Endothelial cell of umbilical vein (primary cell): ENCODE results near the gene QRFP. TPM values are rescaled to one million over a fixed set of nuclear protein-coding genes. Genes with fewer than 3 reads are reported as not detected.

Experiments
- BruUV-seq: library from RNA; stranded (reverse); fragments of 400-500 nt; replicated peaks from 2 replicates; lab custom pipeline; 2021; lab: Mats Ljungman, UMichigan
- CTCF ChIA-PET: fragments of 300-600, 350-600 bp; sonication (Branson Sonifier 250); formaldehyde crosslinking; loops from one replicate; lab custom pipeline; 2021; ENCODE audit warnings: antibody characterized with exemption, inconsistent platforms; lab: Charles Lee
- POLR2A ChIA-PET: fragments of 300-600, 350-600 bp; sonication (Branson Sonifier 250); formaldehyde crosslinking; loops from one replicate; lab custom pipeline; 2021; ENCODE audit warnings: antibody characterized with exemption, inconsistent platforms; lab: Charles Lee
- DNase-seq: peaks from one replicate; pipeline ENCODE4 v3.0.0-alpha.2; 2011; ENCODE audit warnings: low read depth, low spot score
- FAIRE-seq: peaks from 2 replicates; lab custom pipeline; 2011; peaks lifted over from hg19 to GRCh38; lab: Jason Lieb, UNC
- H2AFZ ChIP-seq: 2 replicates; pipeline ENCODE4 v1.6.0; 2012; ENCODE audit warnings: low read depth, low read length, control low read depth, inconsistent platforms
- H3K27ac ChIP-seq: 2 replicates; pipeline ENCODE4 v1.5.1; 2011; ENCODE audit warnings: low read depth, mild to moderate bottlenecking, control low read depth, low read length, moderate library complexity; ENCODE audit not compliant: insufficient read depth
- H3K27me3 ChIP-seq, 2 experiments: 2 replicates each; pipeline versions ENCODE4 v1.6.0 to v1.6.1; 2011; ENCODE audit warnings: low read length in 2 of 2, mixed read lengths in 1 of 2; ENCODE audit not compliant: control insufficient read depth in 2 of 2, insufficient read depth in 2 of 2
- H3K36me3 ChIP-seq, 2 experiments: 2 replicates in 1 of 2; 3 replicates in 1 of 2; pipeline ENCODE4 v1.5.1; 2011; ENCODE audit warnings: low read length in 2 of 2, mild to moderate bottlenecking in 1 of 2, moderate library complexity in 1 of 2; ENCODE audit not compliant: control insufficient read depth in 2 of 2, insufficient read depth in 2 of 2; ENCODE audit errors: extremely low read depth in 1 of 2
- H3K4me1 ChIP-seq: 3 replicates; pipeline ENCODE4 v1.5.1; 2011; ENCODE audit warnings: mild to moderate bottlenecking, low read length; ENCODE audit not compliant: control insufficient read depth, insufficient read depth; ENCODE audit errors: extremely low read depth
- H3K4me2 ChIP-seq: 2 replicates; pipeline ENCODE4 v1.6.1; 2011; ENCODE audit warnings: low read length, control low read depth, mixed read lengths; ENCODE audit not compliant: insufficient read depth
- H3K4me3 ChIP-seq, 3 experiments: fragments of 200-600 bp in 1 of 3; sonication (generic), shearing (Covaris generic) in 1 of 3; replicated peaks in 1 of 3; 2 replicates each; pipeline ENCODE4 v1.5.1; 2011 to 2016; ENCODE audit warnings: control low read depth in 3 of 3, low read length in 3 of 3, mild to moderate bottlenecking in 2 of 3, inconsistent platforms in 1 of 3, low read depth in 1 of 3, moderate library complexity in 1 of 3; ENCODE audit not compliant: insufficient read depth in 1 of 3
- H3K79me2 ChIP-seq: 2 replicates; pipeline ENCODE4 v1.6.0; 2012; ENCODE audit warnings: low read length, inconsistent platforms; ENCODE audit not compliant: control insufficient read depth, insufficient read depth
- H3K9ac ChIP-seq: replicated peaks from 2 replicates; pipeline ENCODE3; 2011; ENCODE audit warnings: low read length, control low read depth; ENCODE audit not compliant: insufficient read depth; ENCODE audit errors: extremely low read depth
- H3K9me1 ChIP-seq: replicated peaks from 3 replicates; pipeline ENCODE4 v1.6.0; 2011; ENCODE audit warnings: mild to moderate bottlenecking, low read length; ENCODE audit not compliant: control insufficient read depth, insufficient read depth; ENCODE audit errors: extremely low read depth
- H3K9me3 ChIP-seq: replicated peaks from 2 replicates; pipeline ENCODE4 v1.5.1; 2012; ENCODE audit warnings: low read length, inconsistent platforms; ENCODE audit not compliant: control insufficient read depth, insufficient read depth
- H4K20me1 ChIP-seq: replicated peaks from 2 replicates; pipeline ENCODE3; 2011; ENCODE audit warnings: mild to moderate bottlenecking, low read length; ENCODE audit not compliant: control insufficient read depth, insufficient read depth; ENCODE audit errors: extremely low read depth
- EZH2 ChIP-seq: IDR thresholded peaks from 2 replicates; pipeline ENCODE4 v1.6.1; 2012; ENCODE audit warnings: borderline replicate concordance, low read depth, mild to moderate bottlenecking, moderate library complexity, low read length, inconsistent platforms; ENCODE audit not compliant: severe bottlenecking
- FOS ChIP-seq: IDR thresholded peaks from 2 replicates; pipeline ENCODE4 v1.6.1; 2011; ENCODE audit warnings: mild to moderate bottlenecking, low read length, moderate library complexity, borderline replicate concordance; ENCODE audit not compliant: insufficient read depth
- GATA2 ChIP-seq: IDR thresholded peaks from 2 replicates; pipeline ENCODE4 v1.7.0; 2011; ENCODE audit warnings: low read depth, mild to moderate bottlenecking, moderate library complexity, mixed read lengths, low read length; ENCODE audit not compliant: insufficient read length, insufficient read depth
- JUN ChIP-seq: IDR thresholded peaks from 2 replicates; pipeline ENCODE4 v1.6.1; 2011; ENCODE audit warnings: borderline replicate concordance, low read depth; ENCODE audit not compliant: insufficient read length, insufficient read depth
- MYC ChIP-seq: IDR thresholded peaks from one replicate; pipeline ENCODE4 v1.6.1; 2011; ENCODE audit warnings: mild to moderate bottlenecking, low read depth, low read length
- POLR2A ChIP-seq: IDR thresholded peaks from 2 replicates; pipeline ENCODE4 v1.6.1; 2012; ENCODE audit warnings: low read depth, mild to moderate bottlenecking, control low read depth, low read length
- POLR2AphosphoS5 ChIP-seq: IDR thresholded peaks from 2 replicates; pipeline ENCODE4 v1.6.1; 2012; ENCODE audit warnings: low read depth, mild to moderate bottlenecking, control low read depth, low read length, moderate library complexity; ENCODE audit not compliant: insufficient read depth
- dilution Hi-C: fragments of 300-500 bp; cut with MboI; formaldehyde crosslinking; loops from one replicate; pipeline ENCODE4 v1.15.0; 2019; ENCODE audit warnings: low sequenced_read_pairs; ENCODE audit not compliant: extremely low pct_ligation_motif_present
- intact Hi-C: fragments of 100-400 bp; cut with micrococcal nuclease; formaldehyde crosslinking; loops from one replicate; pipeline ENCODE4 v1.10.0; 2022
- polyA plus RNA-seq, 4 experiments: library from polyadenylated mRNA; depleted of rRNA in 3 of 4; stranded (reverse) in 3 of 4; unstranded in 1 of 4; fragments of >200 nt; gene quantifications; 2 replicates each; pipeline versions ENCODE4 v1.2.1 to v1.2.3, GENCODE V29; 2011 to 2012; ENCODE audit warnings: missing spikeins in 1 of 4
- total RNA-seq: library from RNA; stranded (reverse); gene quantifications from 2 replicates; pipeline ENCODE4 v1.2.3, GENCODE V29; 2021
- TF ChIP-seq, protein P1 (sequence below): IDR thresholded peaks from 2 replicates; pipeline ENCODE4 v1.6.1; 2011; ENCODE audit not compliant: insufficient read depth, insufficient read length
- TF ChIP-seq, protein P2 (sequence below), 2 donors: IDR thresholded peaks; 1 replicate in 1 of 2; 2 replicates in 1 of 2; pipeline ENCODE4 v1.5.1; 2011; ENCODE audit warnings: low read length in 2 of 2, mild to moderate bottlenecking in 2 of 2, moderate library complexity in 2 of 2, control low read depth in 1 of 2, inconsistent platforms in 1 of 2, low read depth in 1 of 2; ENCODE audit not compliant: insufficient read depth in 1 of 2; ENCODE audit errors: extremely low read depth in 1 of 2

The QRFP gene
- total and polyA plus RNA-seq, 2 donors (not counting 3 experiments of a cell fraction or from before 2014, with no cell fraction given), result not detected

DNA sequence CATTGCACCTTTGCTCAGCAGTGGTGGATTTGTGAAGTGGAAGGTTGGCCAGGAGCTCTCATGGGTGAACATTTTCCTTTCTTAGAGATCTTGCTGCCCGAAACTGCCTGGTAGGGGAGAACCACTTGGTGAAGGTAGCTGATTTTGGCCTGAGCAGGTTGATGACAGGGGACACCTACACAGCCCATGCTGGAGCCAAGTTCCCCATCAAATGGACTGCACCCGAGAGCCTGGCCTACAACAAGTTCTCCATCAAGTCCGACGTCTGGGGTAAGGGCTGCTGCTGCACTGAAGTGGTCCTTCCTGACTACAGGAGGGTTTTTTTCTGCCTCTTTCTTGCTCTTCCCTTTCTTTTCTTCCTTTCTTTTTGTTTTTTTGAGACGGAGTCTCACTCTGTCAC, 21.8 kb downstream of the QRFP start:
- no peak overlapping the region for H3K9ac ChIP-seq
- no peak overlapping the region for H3K4me3 ChIP-seq
- intact Hi-C loops, result no loop called here
- no peak overlapping the region for H3K27ac ChIP-seq
- H3K9me3 ChIP-seq, result no peaks in the 10 kb centered on the region
- no peaks in the 10 kb centered on the region for H3K9me1 ChIP-seq
- dilution Hi-C loops, result loop anchor here (25.0 kb wide), 1 partner anchor 187 kb away; the partner anchor contains the start of gene EXOSC2
- no peaks in the 10 kb centered on the region for H3K27me3 ChIP-seq
- TF ChIP-seq, protein P1, sequence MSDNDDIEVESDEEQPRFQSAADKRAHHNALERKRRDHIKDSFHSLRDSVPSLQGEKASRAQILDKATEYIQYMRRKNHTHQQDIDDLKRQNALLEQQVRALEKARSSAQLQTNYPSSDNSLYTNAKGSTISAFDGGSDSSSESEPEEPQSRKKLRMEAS, result no peak
- no peak for TF ChIP-seq EZH2
- TF ChIP-seq MYC, result no peak
- TF ChIP-seq, protein P2, sequence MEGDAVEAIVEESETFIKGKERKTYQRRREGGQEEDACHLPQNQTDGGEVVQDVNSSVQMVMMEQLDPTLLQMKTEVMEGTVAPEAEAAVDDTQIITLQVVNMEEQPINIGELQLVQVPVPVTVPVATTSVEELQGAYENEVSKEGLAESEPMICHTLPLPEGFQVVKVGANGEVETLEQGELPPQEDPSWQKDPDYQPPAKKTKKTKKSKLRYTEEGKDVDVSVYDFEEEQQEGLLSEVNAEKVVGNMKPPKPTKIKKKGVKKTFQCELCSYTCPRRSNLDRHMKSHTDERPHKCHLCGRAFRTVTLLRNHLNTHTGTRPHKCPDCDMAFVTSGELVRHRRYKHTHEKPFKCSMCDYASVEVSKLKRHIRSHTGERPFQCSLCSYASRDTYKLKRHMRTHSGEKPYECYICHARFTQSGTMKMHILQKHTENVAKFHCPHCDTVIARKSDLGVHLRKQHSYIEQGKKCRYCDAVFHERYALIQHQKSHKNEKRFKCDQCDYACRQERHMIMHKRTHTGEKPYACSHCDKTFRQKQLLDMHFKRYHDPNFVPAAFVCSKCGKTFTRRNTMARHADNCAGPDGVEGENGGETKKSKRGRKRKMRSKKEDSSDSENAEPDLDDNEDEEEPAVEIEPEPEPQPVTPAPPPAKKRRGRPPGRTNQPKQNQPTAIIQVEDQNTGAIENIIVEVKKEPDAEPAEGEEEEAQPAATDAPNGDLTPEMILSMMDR (IDR thresholded peaks at IDR 0.05; ENCODE audit: extremely low read depth in 1 of 2, insufficient read depth in 1 of 2, low read depth in 1 of 2, low read length in 2 of 2), result no peak
- no peak for TF ChIP-seq POLR2A
- TF ChIP-seq GATA2, result no peak
- TF ChIP-seq JUN, result no peak
- no peak for TF ChIP-seq FOS
- no peak for TF ChIP-seq POLR2AphosphoS5
- peaks cover 44 to 56% of the 10 kb centered on the region in 2 experiments for H3K36me3 ChIP-seq
- CTCF ChIA-PET, result interaction anchor here (1.7 kb wide), 1 partner anchor 172 kb away, joined by 5 read pairs; no protein-coding TSS in a partner anchor
- no peaks in the 10 kb centered on the region for H4K20me1 ChIP-seq
- DNase-seq (no peak), FAIRE-seq (no peak)
- BruUV-seq, result no TSS peak
- H3K79me2 ChIP-seq, result peaks cover 22% of the 10 kb centered on the region
- H3K4me2 ChIP-seq, result no peak overlapping the region
- POLR2A ChIA-PET, result no interaction called here
- no peaks in the 10 kb centered on the region for H3K4me1 ChIP-seq
- no peak overlapping the region for H2AFZ ChIP-seq
